Stimulated activated CD4-positive, alpha-beta T cell treated with anti-CD3 and anti-CD28 coated beads, Interleukin-1b, Interleukin-23, amount 100 ng/mL, for 24 hours (primary cell): ENCODE data around the gene CCDC136.

Source experiments
- DNase-seq, 4 experiments: peaks; one replicate each; pipeline ENCODE4 v3.0.0-alpha.2; 2020; ENCODE audit warnings: low read depth in 4 of 4, low spot score in 1 of 4

Gene CCDC136

DNA sequence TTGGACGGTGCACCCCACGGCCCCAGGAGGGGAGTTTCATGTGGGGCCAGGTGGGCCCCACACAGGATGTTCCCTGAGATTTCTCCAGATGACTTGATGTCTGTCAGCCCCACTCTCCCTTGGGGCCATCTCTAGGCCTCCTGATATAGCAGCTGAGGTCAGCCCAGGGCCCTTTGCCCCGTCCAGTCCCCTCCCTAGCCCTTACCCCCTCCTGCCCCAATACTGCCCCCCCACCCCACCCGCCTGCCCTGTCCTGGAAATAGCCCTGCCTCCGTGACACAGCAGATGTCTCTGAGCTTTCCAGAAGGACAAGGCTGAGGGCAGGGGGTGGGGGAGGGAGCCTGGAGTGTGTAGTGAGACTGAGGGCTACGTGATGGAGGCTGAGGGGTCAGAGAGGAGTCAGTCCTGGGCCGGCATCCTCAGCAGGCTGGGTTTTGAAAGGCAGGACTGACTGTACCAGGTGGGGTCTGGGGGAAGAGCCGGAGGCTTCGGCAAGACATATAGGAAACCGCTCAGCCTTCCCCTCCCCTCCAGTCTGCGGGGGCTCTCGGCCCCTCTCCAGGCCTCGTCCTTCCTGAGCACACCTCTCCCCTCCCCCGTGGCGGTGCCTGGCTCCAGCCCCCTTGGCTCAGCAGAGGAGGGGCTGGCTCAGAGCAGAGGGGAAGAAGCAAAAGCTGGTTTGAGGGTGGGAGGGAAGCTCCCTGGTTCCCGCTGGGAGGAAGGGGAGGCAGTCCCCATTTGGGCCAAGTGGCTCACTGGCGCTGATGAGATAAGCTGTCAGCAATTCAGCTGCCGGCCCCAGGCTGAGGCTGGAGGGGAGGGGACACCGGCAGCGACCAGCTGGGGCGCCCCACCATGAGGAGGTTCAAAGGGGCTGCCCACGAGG lies 40.5 kb downstream of the CCDC136 start:
- DNase-seq, result no peak

DNA sequence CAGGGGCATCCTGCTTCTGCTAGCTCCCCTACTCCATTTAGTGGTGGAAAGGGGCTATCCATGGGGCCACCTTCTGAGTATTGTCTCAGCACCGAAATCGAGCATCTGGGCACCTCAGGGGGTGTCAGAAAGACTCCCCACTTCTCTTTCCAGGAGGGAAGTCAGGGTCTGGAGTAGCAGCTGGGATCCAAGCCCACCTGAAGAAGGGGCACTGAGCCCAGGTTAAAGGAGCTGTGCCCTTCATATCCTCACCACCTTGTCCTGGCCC lies 41.0 kb downstream of the CCDC136 start:
- DNase-seq, result no peak

DNA sequence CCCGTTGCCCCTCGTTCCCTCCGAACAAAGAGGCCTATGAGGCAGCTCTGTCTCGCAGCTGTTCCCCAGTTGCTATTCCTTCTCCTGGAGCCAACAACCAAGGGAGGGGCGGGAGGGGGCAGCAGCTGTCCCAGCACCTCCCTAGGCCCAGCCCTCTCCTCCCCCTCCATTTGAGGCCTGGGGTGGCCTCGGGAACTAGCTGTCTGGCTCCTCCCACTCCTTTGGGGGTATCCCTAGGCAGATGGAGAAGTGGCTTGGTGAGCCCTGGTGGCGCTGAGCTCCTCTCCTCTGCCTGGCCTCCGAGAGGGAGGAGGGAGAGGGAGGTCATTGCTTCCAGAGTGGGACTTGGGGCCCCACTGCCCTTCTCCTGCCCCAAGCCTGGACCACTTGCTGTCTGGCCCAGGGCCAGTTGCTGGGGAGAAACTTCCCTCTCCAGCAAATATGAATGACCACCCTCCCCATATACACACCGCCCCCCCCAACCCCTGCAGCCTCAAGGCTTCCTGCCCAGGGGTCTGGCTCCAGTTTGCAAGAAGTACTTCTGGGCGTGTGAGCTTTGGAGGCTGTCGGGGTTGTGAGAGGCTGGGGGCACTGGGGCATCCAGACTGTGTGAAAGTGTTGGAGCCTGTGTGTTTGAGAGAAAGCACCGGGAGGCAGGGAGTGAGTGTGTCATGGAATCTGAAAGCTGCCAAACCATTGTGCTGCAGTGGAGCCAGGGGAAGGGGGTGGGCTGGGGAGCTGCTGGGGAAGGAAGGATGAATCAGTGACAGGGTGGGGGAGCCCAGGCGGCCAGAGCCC lies 41.6 kb downstream of the CCDC136 start:
- no peak for DNase-seq

DNA sequence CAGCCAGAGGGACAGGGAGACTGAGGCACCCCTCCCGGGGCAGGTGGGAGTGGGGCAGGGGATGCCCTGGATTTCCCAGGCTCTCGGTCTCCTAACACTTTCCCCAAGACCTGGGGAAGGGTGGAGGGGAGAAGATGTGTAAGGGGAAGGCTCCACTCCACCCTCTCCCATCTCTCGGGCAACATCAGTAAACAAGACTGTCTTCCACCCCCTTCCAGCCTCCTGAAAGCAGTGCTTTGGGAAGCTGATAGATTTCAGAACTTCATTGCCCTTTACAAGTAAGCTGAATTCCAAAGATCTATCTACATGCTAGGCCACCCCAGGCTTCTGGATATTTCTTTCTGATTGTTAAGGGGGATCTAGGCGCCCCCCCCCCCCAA lies 42.2 kb downstream of the CCDC136 start:
- DNase-seq, result no peak

DNA sequence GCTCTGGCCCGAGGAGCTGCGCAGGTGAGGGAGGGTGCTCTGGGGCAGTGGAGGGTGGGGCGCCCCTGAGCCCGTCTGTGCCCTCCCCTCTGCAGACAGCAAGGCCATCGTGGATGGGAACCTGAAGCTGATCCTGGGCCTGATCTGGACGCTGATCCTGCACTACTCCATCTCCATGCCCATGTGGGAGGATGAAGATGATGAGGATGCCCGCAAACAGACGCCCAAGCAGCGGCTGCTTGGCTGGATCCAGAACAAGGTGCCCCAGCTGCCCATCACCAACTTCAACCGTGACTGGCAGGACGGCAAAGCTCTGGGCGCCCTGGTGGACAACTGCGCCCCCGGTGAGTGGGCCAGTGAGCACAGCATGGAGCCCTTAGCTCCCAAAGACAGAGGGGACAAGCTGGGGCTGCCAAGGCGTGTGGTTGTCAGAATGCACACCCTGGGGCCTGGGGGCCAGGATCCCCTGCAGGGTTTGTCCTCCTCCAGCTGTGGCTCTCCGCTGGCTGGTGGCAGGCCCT lies 43.5 kb downstream of the CCDC136 start:
- DNase-seq, result no peak

DNA sequence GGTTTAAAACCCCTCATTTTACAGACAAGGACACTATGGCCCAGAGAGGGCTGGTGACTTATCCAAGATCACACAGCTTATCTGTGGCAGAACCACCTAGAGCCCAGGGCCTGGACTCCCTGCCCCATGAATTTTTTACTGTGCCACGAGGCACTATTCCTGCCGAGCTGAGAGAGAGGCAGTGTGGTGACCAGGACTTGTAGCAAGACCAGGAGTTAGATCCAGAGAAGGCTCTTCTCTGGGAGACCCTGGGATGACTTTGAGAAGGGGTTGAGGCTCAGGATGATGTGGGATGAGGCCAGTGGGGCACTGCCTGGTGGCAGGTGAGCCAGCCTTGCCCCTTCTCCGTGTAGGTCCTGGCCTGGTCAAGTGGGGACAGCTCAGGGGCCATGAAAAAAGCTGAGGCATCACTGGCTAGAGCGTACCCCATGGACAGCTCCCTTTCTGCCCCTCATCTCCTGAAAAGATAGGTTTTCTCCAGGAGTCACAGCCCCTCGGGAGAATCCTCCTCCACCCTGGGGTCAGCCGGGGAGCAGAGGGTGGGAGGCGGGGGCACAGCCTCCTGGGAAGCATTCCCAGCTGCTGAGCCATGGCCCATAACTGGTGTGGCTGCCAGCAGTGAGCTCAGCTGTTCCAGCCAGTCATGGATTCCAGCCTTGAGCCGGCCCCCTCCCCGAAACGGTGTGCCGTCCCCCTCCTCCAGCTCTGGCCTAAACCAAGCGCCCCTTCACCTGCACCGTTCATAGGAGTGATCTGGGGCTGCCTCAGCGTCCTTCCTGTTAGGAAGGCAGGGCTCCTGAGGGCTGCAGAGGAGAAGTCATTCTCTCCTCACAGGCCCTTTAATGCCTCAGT lies 44.2 kb downstream of the CCDC136 start:
- DNase-seq, result no peak

DNA sequence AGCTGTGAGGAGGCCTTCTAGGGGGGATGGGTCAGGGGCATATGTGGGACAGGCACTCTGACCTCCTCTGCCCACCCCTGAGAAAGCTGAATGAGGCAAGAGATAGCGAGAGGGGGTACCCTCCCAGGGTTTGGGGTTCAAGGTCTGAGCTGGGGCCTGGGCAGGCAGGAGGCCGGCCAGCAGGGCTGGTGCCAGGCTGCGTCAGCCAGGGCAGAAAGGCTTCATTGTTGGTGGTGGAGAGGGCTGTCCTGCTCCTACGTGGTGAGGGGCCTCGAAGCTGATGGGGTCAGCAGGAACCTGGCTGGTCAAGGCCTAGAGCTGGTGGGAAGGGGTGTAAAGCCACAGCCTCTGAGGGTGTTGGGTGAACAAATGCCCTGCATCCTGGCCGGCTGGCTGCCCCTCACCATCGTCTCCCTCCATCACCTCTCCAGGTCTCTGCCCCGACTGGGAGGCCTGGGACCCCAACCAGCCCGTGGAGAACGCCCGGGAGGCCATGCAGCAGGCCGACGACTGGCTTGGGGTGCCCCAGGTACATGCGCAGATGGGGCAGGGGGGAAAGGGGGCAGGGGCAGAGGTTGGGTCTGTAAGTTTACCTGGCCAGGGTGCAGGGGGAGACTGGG lies 45.1 kb downstream of the CCDC136 start:
- no peak for DNase-seq

DNA sequence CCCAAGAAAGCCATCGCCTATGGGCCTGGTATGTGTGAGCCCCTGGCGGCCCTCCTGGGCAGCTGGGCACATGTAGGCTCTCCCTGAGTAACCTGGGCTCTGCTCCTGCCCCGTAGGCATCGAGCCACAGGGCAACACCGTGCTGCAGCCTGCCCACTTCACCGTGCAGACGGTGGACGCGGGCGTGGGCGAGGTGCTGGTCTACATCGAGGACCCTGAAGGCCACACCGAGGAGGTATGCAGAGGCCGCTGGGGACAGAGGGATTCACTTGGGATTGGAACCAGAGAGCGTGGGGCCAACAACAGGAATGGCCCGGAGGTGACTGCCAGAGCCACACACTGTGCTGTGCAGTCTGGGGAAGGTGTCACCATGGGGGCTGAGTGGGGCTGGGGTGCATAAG lies 45.8 kb downstream of the CCDC136 start:
- no peak for DNase-seq

DNA sequence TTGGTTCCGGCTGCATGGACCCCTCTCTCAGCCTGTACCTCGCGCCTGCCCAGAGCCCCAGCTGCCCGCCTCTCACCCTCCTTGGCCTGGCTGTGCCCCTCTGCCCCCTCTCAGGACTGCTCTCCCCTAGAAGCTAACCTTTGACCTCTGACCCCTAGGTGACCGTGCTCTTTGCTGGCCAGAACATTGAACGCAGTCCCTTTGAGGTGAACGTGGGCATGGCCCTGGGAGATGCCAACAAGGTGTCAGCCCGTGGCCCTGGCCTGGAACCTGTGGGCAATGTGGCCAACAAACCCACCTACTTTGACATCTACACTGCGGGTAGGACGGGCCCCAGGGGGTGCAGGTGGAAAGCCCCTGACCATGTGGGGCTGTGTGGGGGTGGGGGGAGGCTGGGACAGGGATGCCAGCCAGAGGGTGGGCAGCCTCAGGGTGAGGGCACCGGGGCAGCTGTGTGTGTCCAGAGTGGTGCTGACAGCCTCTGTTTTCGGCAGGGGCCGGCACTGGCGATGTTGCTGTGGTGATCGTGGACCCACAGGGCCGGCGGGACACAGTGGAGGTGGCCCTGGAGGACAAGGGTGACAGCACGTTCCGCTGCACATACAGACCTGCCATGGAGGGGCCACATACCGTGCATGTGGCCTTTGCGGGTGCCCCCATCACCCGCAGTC lies 46.5 kb downstream of the CCDC136 start:
- no peak for DNase-seq

DNA sequence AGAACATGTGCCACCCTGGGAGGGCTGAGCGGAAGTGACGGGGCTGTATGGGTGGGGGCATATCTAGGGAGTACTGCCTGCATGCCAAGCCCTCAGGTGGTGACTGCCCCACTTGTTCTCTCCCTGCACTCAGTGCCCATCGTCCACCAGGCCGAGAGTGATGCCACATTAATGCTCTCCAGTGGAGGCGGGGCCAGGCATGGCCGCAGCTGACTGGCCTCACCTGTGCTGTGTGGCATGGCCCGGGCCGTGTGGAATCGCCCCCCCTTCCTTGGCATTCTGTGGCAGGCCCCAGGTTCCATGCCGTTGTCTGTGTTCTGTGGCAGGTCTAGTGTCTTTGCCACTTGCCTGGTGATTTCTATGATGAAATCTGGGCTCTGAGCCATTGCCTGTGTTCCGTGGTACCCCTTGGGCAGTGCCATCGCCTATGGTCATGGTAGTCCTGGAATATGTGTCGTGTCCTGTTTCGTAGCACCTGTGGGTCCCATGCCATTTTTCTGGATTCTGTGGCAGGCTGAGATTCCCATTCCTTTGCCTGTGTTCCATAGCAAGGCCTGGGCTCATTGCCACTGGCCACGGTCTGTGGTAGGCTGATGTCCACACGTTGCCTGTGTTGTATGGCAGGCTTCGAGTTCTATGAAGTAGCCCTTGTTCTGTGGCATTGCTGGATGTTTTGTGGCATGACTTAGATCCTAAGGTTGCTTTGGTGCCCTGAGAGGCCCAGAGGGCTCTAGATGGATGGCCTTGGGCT lies 47.4 kb downstream of the CCDC136 start:
- no peak for DNase-seq

DNA sequence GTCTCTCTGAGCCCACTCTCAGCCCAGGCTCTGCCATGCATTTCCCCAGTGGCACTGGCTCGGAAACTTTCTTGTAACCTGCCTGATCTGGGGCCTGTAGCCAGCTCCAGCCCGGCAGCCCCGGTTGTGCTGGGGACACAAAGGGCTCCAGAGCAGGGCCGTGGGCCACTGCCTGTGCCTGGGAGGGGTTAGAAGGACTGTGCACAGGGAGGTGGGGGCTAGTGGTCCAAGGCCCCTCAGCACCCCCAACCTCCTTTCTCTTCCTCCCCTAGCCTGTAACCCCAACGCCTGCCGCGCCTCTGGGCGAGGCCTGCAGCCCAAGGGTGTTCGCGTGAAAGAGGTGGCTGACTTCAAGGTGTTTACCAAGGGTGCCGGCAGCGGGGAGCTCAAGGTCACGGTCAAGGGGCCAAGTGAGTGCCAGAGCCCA lies 48.0 kb downstream of the CCDC136 start:
- DNase-seq, result no peak

DNA sequence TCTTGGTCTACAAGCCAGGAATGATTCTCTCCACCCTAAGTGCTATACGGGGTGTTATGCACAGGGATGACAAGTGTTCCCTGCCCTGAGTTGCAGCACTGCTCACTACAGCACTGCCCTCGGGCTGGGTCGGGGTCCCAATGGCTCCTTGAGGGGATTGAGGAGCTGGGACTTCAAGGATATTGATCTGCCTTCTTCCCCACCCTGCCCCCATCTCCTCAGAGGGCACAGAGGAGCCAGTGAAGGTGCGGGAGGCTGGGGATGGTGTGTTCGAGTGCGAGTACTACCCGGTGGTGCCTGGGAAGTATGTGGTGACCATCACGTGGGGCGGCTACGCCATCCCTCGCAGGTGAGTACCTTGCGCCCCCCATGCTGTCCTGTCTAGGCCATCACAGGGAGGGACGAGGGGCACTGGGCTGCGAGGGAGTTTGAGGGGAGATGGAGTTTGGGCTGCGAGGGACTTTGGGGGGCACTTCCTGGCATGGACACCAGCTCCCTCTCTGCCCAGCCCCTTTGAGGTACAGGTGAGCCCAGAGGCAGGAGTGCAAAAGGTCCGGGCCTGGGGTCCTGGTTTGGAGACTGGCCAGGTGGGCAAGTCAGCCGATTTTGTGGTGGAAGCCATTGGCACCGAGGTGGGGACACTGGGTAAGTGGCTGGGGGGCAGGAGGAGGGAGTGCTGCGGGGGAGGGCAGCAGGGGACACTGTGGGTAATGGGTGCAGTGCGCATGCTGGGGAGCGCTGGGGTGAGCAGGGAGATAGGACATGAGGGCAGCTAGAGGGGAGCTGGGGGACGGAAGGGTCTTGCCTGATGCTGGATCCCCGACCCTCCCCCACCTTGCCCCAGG lies 48.8 kb downstream of the CCDC136 start:
- no peak for DNase-seq

DNA sequence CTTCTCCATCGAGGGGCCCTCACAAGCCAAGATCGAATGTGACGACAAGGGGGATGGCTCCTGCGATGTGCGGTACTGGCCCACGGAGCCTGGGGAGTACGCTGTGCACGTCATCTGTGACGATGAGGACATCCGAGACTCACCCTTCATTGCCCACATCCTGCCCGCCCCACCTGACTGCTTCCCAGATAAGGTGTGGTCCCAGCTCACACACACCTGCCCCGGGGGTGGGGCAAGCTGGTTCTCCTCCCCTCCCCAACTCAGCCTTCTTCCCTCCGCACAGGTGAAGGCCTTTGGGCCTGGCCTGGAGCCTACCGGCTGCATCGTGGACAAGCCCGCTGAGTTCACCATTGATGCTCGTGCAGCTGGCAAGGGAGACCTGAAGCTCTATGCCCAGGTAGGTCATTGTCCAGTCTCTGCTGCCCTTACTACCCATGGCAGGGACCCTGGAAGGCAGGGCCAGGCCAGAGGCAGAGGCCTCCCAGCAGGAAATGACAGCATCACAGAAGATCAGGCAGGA lies 49.5 kb downstream of the CCDC136 start:
- no peak for DNase-seq

DNA sequence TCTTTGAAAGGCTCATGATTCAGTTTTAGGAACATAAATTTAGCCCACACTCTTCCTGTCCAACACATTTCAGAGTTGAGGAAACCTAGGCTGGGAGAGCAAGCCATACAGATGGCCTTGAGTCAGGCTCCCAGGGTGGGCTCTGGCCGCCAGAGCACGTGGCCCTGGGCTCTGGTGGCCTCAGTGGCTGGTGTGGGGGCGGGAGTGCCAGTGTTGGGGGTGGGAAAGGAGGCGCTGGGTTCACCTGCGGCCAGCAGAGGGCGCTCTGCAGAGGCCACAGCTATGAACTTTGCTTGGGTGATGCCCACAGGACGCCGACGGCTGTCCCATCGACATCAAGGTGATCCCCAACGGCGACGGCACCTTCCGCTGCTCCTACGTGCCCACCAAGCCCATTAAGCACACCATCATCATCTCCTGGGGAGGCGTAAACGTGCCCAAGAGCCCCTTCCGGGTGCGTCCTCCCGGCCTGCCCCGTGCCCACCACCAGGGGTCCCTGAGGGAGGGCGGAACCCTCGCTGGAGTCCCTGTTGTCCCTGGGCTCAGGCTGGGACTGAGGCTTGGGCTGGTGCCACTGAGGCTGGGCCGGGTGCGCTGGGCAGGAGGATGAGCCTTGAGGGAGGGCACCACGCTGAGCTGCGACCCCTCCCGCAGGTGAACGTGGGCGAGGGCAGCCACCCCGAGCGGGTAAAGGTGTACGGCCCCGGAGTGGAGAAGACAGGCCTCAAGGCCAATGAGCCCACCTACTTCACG lies 50.3 kb downstream of the CCDC136 start:
- peak in 3 of 4 experiments; percentile 28 to 43 (median 38) for DNase-seq

DNA sequence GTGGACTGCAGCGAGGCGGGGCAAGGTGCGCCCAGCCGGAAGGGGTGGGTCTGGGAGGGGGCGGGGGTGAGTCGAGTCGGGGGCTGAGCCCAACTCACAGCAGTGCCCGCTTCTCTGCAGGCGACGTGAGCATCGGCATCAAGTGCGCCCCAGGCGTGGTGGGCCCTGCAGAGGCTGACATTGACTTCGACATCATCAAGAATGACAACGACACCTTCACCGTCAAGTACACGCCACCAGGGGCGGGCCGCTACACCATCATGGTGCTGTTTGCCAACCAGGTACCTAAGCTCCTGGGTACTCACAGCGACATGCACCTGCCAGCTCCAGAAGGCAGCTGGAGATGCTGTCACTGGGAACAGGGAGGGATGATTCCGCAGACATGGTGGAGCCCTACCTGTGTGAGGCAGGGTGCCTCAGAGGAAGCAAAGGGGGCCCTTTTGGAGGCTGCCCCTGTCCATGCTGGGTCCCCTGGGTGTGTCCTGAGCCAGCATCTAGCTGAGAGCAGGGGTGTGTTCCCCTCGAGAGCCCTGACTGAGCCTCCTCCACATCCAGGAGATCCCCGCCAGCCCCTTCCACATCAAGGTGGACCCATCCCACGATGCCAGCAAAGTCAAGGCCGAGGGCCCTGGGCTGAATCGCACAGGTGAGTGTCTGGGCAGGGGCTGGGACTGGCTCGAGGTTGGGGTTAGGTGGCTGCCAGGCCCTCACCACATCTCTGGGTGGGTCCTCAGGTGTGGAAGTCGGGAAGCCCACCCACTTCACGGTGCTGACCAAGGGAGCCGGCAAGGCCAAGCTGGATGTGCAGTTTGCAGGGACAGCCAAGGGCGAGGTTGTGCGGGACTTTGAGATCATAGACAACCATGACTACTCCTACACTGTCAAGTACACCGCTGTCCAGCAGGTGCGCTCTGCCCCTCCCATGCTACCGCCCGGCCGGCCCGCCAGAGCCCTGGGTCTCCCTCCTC lies 51.2 kb downstream of the CCDC136 start:
- no peak for DNase-seq

DNA sequence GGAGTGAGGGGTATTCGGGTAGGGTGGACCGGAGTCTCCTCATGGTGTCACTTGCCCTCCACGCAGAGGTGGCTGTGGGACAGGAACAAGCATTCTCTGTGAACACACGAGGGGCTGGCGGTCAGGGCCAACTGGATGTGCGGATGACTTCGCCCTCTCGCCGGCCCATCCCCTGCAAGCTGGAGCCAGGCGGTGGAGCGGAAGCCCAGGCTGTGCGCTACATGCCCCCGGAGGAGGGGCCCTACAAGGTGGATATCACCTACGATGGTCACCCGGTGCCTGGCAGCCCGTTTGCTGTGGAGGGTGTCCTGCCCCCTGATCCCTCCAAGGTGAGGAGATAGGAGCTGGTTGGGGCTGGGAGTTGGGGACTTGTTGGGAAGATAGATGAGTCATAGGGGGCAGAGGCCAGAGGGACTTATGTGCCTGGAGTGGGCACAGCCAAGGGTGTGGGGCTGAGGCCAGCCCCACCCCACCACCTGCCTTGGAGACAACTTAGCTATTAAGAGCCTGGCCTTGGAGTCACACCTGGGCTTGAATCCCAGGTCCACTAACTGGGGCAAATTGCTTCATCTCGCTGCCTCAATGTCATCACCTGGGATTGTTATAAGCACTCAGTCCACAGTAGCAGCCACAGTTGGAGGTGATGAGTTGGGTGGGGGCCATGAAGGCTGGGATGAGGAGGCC lies 52.3 kb downstream of the CCDC136 start:
- no peak for DNase-seq
